WI38 (cell line): Measurements from ENCODE around the gene HBZ.

ENCODE experiments used
- H3K4me3 ChIP-seq: 2 replicates; pipeline ENCODE4 v1.5.1; 2011; ENCODE audit warnings: low read depth, mild to moderate bottlenecking, control low read depth, low read length
- TF ChIP-seq, protein P1 (sequence below): IDR thresholded peaks from 2 replicates; pipeline ENCODE4 v1.5.1; 2012; ENCODE audit warnings: low read depth, mild to moderate bottlenecking, control low read depth, low read length

HBZ gene

DNA sequence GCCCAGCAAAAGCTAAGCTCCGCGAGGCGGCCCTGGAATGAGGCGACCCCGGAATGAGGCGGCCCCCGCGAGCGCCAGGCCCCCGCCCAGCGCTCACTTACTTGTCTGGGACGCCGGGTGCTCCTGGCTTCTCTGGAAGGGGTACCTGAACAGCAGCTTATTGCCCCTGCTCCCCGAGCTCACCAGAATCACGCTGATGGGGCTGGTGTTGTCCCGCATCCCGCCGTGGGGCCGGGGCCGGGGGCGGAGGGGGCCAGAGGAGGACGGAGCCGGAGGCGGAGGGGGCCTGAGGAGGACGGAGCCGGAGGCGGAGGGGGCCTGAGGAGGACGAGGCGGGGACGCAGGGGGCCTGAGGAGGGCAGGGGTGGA, 14.4 kb upstream of the HBZ start:
- peak overlapping the region; percentile 71 for H3K4me3 ChIP-seq
- TF ChIP-seq, protein P1, sequence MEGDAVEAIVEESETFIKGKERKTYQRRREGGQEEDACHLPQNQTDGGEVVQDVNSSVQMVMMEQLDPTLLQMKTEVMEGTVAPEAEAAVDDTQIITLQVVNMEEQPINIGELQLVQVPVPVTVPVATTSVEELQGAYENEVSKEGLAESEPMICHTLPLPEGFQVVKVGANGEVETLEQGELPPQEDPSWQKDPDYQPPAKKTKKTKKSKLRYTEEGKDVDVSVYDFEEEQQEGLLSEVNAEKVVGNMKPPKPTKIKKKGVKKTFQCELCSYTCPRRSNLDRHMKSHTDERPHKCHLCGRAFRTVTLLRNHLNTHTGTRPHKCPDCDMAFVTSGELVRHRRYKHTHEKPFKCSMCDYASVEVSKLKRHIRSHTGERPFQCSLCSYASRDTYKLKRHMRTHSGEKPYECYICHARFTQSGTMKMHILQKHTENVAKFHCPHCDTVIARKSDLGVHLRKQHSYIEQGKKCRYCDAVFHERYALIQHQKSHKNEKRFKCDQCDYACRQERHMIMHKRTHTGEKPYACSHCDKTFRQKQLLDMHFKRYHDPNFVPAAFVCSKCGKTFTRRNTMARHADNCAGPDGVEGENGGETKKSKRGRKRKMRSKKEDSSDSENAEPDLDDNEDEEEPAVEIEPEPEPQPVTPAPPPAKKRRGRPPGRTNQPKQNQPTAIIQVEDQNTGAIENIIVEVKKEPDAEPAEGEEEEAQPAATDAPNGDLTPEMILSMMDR, result no peak

DNA sequence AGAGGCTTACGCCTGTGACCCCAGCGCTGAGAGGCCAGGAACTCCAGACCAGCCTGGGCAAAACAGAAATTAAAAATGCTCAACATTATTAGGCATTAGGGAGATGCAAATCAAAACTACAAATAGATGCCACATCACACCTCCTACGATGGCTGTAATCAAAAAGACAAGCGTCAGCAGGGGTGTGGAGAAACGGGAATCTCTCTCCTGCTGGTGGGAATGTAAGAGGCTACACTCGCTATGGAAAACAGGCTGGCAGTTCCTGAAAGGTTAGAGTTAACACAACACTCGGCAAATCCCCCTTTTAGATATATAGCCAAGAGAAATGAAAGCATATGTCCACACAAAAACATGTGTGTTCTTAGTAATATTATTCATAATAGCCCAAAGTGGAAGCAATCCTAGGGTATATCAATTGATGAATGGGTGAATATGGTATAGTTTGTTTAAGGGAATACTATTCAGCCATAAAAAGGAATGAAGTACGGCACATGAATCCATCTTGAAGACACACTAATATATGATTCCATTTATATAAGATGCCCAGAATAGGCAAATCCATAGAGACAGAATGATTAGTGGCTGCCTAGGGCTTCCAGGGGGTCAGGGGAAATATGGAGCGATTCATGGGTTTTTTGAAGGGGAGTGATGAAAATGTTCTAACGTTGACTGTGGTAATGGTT, 12.1 kb upstream of the HBZ start:
- TF ChIP-seq, protein P1, result no peak
- no peak overlapping the region for H3K4me3 ChIP-seq

GRCh38 chr16:142405-142967, 10.0 kb upstream of the HBZ start:
- no peak overlapping the region for H3K4me3 ChIP-seq
- TF ChIP-seq, protein P1, result no peak

DNA sequence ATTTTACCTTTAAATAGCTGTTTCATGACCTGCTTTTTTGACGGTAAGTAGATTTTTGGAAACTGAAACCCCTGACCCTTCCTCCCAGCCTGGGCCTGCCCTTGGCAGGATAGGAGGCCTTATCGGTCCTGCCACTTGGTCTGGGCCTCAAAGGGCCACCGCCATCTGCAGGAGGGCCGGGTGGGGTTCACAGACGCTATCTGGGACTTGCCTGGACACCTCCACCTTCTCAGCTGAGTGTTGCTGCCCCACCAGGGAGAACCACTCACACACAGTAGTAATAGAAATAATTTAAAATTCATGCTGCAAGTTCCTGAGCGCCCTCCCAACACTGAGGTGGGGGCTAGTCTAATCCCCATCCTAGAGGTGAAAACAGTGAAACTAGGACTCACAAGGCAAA, 9.4 kb upstream of the HBZ start:
- no peak overlapping the region for H3K4me3 ChIP-seq
- TF ChIP-seq, protein P1, result no peak

DNA sequence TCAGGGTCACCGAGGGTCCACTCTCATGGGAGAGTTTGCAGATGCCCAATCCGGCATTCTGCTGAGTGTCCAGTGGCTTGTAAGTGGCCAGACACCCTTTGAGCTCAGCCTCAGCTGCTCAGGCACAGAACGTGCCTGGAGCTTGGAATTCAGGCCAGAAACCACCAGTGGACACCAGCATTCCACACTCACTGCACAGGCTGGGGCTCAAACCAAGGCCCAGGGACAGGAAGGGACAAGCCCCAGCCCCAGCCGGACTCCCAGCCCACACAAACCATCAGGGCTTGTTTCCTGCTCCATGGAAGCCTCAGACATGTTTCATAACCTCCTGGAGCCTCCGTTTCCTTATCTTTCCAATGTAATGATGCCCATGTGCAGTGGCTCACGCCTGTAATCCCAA, 9.0 kb upstream of the HBZ start:
- H3K4me3 ChIP-seq, result no peak overlapping the region

GRCh38 chr16:144797-145252, 7.6 kb upstream of the HBZ start:
- TF ChIP-seq, protein P1, result no peak
- no peak overlapping the region for H3K4me3 ChIP-seq

More for the DNA sequence above, 9.0 kb upstream of the HBZ start:
- TF ChIP-seq, protein P1, result no peak

- TF ChIP-seq, protein P1, result no peak
- H3K4me3 ChIP-seq, result no peak overlapping the region
Observed at GRCh38 chr16:146646-147045, 5.8 kb upstream of the HBZ start.
